TTC549 (cell line): ENCODE measurements around the gene CPA5.

Experiments
- FAIRE-seq: peaks from 2 replicates; lab custom pipeline; 2012; peaks lifted over from hg19 to GRCh38; lab: Jason Lieb, UNC

CPA5 gene

GRCh38 chr7:130332259-130333053 lies 12.2 kb upstream of the CPA5 start:
- no peak for FAIRE-seq

GRCh38 chr7:130333832-130334231 lies 10.8 kb upstream of the CPA5 start:
- no peak for FAIRE-seq

- no peak for FAIRE-seq
Measured at GRCh38 chr7:130334274-130334673, 10.3 kb upstream of the CPA5 start.

GRCh38 chr7:130337410-130337971 lies 7.1 kb upstream of the CPA5 start:
- FAIRE-seq: no peak

- no peak for FAIRE-seq
Measured at GRCh38 chr7:130338233-130338632, 6.4 kb upstream of the CPA5 start.

GRCh38 chr7:130341882-130342281 lies 2.7 kb upstream of the CPA5 start:
- no peak for FAIRE-seq

GRCh38 chr7:130342701-130343380 lies 1.8 kb upstream of the CPA5 start:
- FAIRE-seq: no peak

GRCh38 chr7:130345136-130345535 lies 520 bp downstream of the CPA5 start:
- FAIRE-seq: no peak

GRCh38 chr7:130345725-130346124 lies 1.1 kb downstream of the CPA5 start:
- FAIRE-seq: no peak

- no peak for FAIRE-seq
Measured at GRCh38 chr7:130346177-130346905, 1.7 kb downstream of the CPA5 start.

GRCh38 chr7:130346941-130347340 lies 2.3 kb downstream of the CPA5 start:
- no peak for FAIRE-seq

- peak; percentile 79 for FAIRE-seq
Measured at GRCh38 chr7:130349911-130350782, 5.5 kb downstream of the CPA5 start.

GRCh38 chr7:130350945-130351790 lies 6.6 kb downstream of the CPA5 start:
- FAIRE-seq: peak; percentile 88

GRCh38 chr7:130351791-130352090 lies 7.1 kb downstream of the CPA5 start:
- FAIRE-seq: no peak

- FAIRE-seq: no peak
Measured at GRCh38 chr7:130352194-130353074, 7.8 kb downstream of the CPA5 start.

GRCh38 chr7:130353196-130353595 lies 8.6 kb downstream of the CPA5 start:
- no peak for FAIRE-seq

- peak; percentile 54 for FAIRE-seq
Measured at GRCh38 chr7:130356121-130356875, 11.7 kb downstream of the CPA5 start.

GRCh38 chr7:130356876-130357611 lies 12.4 kb downstream of the CPA5 start:
- FAIRE-seq: no peak

- no peak for FAIRE-seq
Measured at GRCh38 chr7:130358471-130358870, 13.9 kb downstream of the CPA5 start.
